Measurements from ENCODE around the gene HOXD13. TPM values are rescaled to one million over a fixed set of nuclear protein-coding genes. Genes with fewer than 3 reads are reported as not detected.

The HOXD13 gene
- total and polyA plus RNA-seq, 2 of the 13 experiments (the other 11 are each of a cell fraction or from before 2014, with no cell fraction given), result not detected

DNA sequence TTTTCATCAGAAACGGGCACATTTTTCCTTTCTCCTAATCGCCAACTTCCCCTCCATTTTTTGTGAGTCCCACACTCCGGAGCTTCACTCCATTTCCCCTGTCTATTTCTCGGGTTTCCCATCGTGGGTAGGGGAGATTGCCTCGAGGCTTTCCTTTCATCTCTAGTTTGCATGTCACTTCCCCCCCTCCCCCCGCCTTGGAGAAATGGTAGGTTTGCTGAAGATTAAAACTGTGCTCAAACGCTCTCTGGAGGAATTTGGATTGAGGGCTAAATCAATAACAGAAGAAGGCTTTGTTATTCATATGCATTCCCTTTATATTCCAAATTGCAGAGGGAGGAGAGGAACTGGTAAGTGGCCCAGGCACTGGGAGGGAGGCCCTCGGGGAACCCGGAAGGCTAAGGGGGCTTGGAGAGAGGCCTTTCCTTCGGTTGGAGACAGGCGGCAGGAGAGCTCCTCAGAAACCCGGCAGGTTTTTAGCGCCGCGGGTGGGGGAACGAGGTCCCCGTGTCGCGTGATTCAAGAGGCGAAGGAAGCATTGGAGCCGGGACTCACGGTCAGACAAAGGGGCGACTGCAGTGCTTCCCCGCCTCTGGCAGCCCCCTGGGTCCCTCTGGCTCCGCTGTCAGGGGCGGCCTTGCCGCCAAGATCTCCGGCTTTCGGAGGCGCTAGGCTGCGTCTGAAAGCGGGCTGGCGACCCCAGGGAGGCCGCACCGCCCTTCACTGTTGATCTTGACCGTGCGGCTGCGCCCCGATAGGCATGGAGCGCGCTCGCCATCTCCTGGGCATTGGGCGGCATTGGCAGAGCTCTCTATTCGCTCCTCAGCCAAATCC lies 4.7 kb downstream of the HOXD13 start (continued):
- TF ChIP-seq, protein P1, sequence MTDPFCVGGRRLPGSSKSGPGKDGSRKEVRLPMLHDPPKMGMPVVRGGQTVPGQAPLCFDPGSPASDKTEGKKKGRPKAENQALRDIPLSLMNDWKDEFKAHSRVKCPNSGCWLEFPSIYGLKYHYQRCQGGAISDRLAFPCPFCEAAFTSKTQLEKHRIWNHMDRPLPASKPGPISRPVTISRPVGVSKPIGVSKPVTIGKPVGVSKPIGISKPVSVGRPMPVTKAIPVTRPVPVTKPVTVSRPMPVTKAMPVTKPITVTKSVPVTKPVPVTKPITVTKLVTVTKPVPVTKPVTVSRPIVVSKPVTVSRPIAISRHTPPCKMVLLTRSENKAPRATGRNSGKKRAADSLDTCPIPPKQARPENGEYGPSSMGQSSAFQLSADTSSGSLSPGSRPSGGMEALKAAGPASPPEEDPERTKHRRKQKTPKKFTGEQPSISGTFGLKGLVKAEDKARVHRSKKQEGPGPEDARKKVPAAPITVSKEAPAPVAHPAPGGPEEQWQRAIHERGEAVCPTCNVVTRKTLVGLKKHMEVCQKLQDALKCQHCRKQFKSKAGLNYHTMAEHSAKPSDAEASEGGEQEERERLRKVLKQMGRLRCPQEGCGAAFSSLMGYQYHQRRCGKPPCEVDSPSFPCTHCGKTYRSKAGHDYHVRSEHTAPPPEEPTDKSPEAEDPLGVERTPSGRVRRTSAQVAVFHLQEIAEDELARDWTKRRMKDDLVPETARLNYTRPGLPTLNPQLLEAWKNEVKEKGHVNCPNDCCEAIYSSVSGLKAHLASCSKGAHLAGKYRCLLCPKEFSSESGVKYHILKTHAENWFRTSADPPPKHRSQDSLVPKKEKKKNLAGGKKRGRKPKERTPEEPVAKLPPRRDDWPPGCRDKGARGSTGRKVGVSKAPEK (CRISPR knock-in tag; IDR thresholded peaks at IDR 0.05; ENCODE audit: borderline replicate concordance), result peak; percentile 72; the same call in 1 of the 2 replicates
- TF ChIP-seq THAP11 (CRISPR knock-in tag; IDR thresholded peaks at IDR 0.05) (0 out of 2 replicates have a peak, but pooled peaks have one; percentile 51), ZNF232 (CRISPR knock-in tag; IDR thresholded peaks at IDR 0.05; ENCODE audit: borderline replicate concordance) (peak; percentile 58; the same call in 1 of the 2 replicates), PPARG (CRISPR knock-in tag; conservative IDR thresholded peaks at IDR 0.05) (0 out of 2 replicates have a peak, but pooled peaks have one; percentile 25), RAD21 (CRISPR knock-in tag; IDR thresholded peaks at IDR 0.05) (peak; percentile 99), ZNF777 (CRISPR knock-in tag; IDR thresholded peaks at IDR 0.05) (no peak), PHF8 (CRISPR knock-in tag; IDR thresholded peaks at IDR 0.05) (peak; percentile 41; the same call in 1 of the 2 replicates), YEATS2 (CRISPR knock-in tag; IDR thresholded peaks at IDR 0.05; ENCODE audit: borderline replicate concordance) (0 out of 2 replicates have a peak, but pooled peaks have one; percentile 21)
- TF ChIP-seq, protein P2, sequence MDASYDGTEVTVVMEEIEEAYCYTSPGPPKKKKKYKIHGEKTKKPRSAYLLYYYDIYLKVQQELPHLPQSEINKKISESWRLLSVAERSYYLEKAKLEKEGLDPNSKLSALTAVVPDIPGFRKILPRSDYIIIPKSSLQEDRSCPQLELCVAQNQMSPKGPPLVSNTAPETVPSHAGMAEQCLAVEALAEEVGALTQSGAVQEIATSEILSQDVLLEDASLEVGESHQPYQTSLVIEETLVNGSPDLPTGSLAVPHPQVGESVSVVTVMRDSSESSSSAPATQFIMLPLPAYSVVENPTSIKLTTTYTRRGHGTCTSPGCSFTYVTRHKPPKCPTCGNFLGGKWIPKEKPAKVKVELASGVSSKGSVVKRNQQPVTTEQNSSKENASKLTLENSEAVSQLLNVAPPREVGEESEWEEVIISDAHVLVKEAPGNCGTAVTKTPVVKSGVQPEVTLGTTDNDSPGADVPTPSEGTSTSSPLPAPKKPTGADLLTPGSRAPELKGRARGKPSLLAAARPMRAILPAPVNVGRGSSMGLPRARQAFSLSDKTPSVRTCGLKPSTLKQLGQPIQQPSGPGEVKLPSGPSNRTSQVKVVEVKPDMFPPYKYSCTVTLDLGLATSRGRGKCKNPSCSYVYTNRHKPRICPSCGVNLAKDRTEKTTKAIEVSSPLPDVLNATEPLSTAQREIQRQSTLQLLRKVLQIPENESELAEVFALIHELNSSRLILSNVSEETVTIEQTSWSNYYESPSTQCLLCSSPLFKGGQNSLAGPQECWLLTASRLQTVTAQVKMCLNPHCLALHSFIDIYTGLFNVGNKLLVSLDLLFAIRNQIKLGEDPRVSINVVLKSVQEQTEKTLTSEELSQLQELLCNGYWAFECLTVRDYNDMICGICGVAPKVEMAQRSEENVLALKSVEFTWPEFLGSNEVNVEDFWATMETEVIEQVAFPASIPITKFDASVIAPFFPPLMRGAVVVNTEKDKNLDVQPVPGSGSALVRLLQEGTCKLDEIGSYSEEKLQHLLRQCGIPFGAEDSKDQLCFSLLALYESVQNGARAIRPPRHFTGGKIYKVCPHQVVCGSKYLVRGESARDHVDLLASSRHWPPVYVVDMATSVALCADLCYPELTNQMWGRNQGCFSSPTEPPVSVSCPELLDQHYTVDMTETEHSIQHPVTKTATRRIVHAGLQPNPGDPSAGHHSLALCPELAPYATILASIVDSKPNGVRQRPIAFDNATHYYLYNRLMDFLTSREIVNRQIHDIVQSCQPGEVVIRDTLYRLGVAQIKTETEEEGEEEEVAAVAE (CRISPR knock-in tag; IDR thresholded peaks at IDR 0.05; ENCODE audit: borderline replicate concordance), result 0 out of 2 replicates have a peak, but pooled peaks have one; percentile 27
- TF ChIP-seq, protein P3, sequence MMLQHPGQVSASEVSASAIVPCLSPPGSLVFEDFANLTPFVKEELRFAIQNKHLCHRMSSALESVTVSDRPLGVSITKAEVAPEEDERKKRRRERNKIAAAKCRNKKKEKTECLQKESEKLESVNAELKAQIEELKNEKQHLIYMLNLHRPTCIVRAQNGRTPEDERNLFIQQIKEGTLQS (CRISPR knock-in tag; IDR thresholded peaks at IDR 0.05), result 0 out of 2 replicates have a peak, but pooled peaks have one; percentile 32
- TF ChIP-seq, protein P4, sequence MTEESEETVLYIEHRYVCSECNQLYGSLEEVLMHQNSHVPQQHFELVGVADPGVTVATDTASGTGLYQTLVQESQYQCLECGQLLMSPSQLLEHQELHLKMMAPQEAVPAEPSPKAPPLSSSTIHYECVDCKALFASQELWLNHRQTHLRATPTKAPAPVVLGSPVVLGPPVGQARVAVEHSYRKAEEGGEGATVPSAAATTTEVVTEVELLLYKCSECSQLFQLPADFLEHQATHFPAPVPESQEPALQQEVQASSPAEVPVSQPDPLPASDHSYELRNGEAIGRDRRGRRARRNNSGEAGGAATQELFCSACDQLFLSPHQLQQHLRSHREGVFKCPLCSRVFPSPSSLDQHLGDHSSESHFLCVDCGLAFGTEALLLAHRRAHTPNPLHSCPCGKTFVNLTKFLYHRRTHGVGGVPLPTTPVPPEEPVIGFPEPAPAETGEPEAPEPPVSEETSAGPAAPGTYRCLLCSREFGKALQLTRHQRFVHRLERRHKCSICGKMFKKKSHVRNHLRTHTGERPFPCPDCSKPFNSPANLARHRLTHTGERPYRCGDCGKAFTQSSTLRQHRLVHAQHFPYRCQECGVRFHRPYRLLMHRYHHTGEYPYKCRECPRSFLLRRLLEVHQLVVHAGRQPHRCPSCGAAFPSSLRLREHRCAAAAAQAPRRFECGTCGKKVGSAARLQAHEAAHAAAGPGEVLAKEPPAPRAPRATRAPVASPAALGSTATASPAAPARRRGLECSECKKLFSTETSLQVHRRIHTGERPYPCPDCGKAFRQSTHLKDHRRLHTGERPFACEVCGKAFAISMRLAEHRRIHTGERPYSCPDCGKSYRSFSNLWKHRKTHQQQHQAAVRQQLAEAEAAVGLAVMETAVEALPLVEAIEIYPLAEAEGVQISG (CRISPR knock-in tag; IDR thresholded peaks at IDR 0.05), result peak; percentile 58
- TF ChIP-seq, protein P5, sequence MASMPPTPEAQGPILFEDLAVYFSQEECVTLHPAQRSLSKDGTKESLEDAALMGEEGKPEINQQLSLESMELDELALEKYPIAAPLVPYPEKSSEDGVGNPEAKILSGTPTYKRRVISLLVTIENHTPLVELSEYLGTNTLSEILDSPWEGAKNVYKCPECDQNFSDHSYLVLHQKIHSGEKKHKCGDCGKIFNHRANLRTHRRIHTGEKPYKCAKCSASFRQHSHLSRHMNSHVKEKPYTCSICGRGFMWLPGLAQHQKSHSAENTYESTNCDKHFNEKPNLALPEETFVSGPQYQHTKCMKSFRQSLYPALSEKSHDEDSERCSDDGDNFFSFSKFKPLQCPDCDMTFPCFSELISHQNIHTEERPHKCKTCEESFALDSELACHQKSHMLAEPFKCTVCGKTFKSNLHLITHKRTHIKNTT (CRISPR knock-in tag; IDR thresholded peaks at IDR 0.05), result no peak

Measured in HepG2 (cell line).